HFFc6 (cell line): ENCODE measurements around the gene PPARA. TPM values are rescaled to one million over a fixed set of nuclear protein-coding genes. Genes with fewer than 3 reads are reported as not detected.

Experiments
- DNase-seq: peaks from one replicate; pipeline ENCODE4 v3.0.0-alpha.2; 2018
- H3K27ac Mint-ChIP-seq: 2 replicates; pipeline ENCODE4 v1.8.0; 2020; ENCODE audit warnings: mild to moderate bottlenecking, mixed read lengths
- H3K27me3 Mint-ChIP-seq: 2 replicates; pipeline ENCODE4 v1.8.0; 2021; ENCODE audit warnings: mild to moderate bottlenecking, moderate library complexity, mixed read lengths; ENCODE audit not compliant: insufficient read depth
- H3K36me3 Mint-ChIP-seq: 2 replicates; pipeline ENCODE4 v1.8.0; 2021; ENCODE audit warnings: low read depth, mixed read lengths
- H3K4me1 Mint-ChIP-seq: 2 replicates; pipeline ENCODE4 v1.8.0; 2020; ENCODE audit warnings: low read depth, mixed read lengths
- H3K4me3 Mint-ChIP-seq: 2 replicates; pipeline ENCODE4 v1.8.0; 2020; ENCODE audit warnings: mild to moderate bottlenecking, moderate library complexity, mixed read lengths
- H3K9me3 Mint-ChIP-seq: 2 replicates; pipeline ENCODE4 v1.8.0; 2020; ENCODE audit warnings: mild to moderate bottlenecking, mixed read lengths
- total RNA-seq, 6 experiments: library from RNA; stranded (reverse); fragmentation: NEBNext Ultra II Directional; extraction: Animal tissue kit (Norgen Biotek cat#: 25700); gene quantifications; 2 replicates in 1 of 6; 3 replicates in 5 of 6; pipeline ENCODE4 v1.2.3, GENCODE V29; 2021
- TF ChIP-seq, protein P1 (sequence below): fragments of 200-600 bp; sonication (generic); IDR thresholded peaks from 2 replicates; pipeline ENCODE4 v1.5.0; 2021; ENCODE audit warnings: antibody characterized with exemption, mild to moderate bottlenecking

The PPARA gene
- total RNA-seq, 6 experiments from 2014 or later, result 14.1 to 16.0 (median 15.1) TPM

DNA sequence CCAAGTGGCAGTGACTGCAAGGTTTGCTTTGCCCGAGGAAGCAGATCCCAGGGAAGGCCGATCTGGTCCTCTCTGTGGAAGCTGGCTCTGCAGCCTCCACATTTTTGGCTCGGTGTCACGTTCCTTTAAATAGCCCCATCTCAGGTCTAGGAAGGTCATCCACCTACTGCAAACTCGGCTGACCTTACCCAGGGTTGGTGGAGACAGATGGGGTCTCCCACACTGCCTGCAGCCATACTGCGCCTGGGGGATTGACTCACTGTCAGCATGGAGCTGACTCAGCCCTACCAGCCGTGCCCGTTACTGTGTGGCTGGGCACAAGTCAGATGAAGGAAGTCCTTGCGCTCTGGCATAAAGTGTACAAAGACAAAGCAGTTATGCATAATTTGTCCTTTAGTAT is 82.9 kb downstream of the PPARA start:
- no peak overlapping the region for H3K4me3 Mint-ChIP-seq
- H3K9me3 Mint-ChIP-seq, result no peaks in the 10 kb centered on the region
- peaks cover 11% of the 10 kb centered on the region for H3K4me1 Mint-ChIP-seq
- DNase-seq, result peak; percentile 33
- TF ChIP-seq, protein P1, sequence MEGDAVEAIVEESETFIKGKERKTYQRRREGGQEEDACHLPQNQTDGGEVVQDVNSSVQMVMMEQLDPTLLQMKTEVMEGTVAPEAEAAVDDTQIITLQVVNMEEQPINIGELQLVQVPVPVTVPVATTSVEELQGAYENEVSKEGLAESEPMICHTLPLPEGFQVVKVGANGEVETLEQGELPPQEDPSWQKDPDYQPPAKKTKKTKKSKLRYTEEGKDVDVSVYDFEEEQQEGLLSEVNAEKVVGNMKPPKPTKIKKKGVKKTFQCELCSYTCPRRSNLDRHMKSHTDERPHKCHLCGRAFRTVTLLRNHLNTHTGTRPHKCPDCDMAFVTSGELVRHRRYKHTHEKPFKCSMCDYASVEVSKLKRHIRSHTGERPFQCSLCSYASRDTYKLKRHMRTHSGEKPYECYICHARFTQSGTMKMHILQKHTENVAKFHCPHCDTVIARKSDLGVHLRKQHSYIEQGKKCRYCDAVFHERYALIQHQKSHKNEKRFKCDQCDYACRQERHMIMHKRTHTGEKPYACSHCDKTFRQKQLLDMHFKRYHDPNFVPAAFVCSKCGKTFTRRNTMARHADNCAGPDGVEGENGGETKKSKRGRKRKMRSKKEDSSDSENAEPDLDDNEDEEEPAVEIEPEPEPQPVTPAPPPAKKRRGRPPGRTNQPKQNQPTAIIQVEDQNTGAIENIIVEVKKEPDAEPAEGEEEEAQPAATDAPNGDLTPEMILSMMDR, result no peak
- no peaks in the 10 kb centered on the region; the same call in 1 of the 2 replicates for H3K27me3 Mint-ChIP-seq
- H3K27ac Mint-ChIP-seq, result no peak overlapping the region
- H3K36me3 Mint-ChIP-seq, result peaks cover 5% of the 10 kb centered on the region; the same call in 1 of the 2 replicates

DNA sequence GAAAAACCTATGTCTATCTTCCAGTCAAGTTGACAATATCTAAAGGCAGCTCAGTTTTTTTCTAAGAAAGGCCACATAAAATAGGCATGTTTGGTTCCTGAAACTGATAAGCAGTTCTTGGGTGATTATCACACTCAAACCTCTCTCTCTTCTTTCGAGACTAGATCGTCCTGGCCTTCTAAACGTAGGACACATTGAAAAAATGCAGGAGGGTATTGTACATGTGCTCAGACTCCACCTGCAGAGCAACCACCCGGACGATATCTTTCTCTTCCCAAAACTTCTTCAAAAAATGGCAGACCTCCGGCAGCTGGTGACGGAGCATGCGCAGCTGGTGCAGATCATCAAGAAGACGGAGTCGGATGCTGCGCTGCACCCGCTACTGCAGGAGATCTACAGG is 84.6 kb downstream of the PPARA start:
- Mint-ChIP-seq H3K4me3 (no peak overlapping the region), H3K27me3 (no peaks in the 10 kb centered on the region; the same call in 1 of the 2 replicates), H3K9me3 (no peaks in the 10 kb centered on the region), H3K4me1 (peaks cover 5% of the 10 kb centered on the region), H3K36me3 (peaks cover 5% of the 10 kb centered on the region; the same call in 1 of the 2 replicates), H3K27ac (no peak overlapping the region)
- no peak for DNase-seq
- TF ChIP-seq, protein P1, result no peak

DNA sequence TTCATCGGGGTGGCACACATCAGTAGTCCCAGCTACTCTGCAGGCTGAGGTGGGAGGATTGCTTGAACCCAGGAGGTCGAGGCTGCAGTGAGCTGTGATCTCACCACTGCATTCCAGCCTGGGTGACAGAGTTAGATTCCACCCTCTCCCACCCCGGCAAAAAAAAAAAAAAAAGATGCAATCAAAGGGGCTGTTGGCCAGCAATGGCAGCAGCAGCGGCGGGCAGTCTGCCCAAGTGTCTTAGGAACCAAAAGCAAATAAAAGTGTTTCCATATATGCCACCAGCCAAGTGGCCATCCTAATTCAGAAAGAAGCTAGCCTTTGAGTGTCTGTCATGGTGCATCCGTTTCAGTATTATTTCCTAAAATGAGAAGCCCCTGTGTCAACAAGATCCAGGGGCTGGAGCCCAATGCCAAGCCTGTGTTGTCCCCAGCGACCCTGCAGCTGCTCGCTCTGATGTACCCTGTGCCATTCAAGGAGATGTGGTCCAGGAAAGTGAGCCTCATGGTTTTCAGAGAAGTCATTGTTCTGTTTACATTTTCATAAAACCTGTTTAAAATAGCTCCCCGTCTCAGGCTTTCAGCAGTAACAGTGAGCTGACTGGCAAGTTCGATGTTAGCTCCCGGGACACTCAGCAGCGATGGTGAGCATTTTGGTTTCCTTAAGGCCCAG is 87.3 kb downstream of the PPARA start:
- H3K4me3 Mint-ChIP-seq, result no peak overlapping the region
- no peak for DNase-seq
- H3K4me1 Mint-ChIP-seq, result peaks cover 5% of the 10 kb centered on the region
- no peaks in the 10 kb centered on the region for H3K9me3 Mint-ChIP-seq
- TF ChIP-seq, protein P1, result no peak
- peaks cover 5% of the 10 kb centered on the region; the same call in 1 of the 2 replicates for H3K36me3 Mint-ChIP-seq
- H3K27ac Mint-ChIP-seq, result no peak overlapping the region
- H3K27me3 Mint-ChIP-seq, result no peaks in the 10 kb centered on the region; the same call in 1 of the 2 replicates

DNA sequence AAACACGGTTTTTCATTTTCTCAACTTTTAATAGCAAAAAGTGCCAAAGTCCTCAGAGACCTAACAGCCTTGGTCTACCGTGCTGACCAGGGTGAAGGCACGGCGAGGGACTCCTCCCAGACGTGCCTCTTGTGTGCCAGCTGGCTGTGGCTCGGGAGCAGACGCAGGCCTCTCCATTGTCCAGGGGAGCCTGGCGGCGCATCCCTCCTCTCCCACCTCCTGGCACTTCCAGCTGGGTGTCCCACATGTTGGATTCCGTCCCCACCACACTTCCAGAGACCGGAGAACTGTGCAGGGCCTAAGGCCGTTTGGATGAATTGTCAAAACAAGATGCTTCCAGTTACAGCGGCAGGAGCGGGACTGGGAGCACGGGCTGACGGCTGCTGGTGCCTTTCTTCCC is 88.2 kb downstream of the PPARA start:
- H3K36me3 Mint-ChIP-seq, result peaks cover 5% of the 10 kb centered on the region; the same call in 1 of the 2 replicates
- no peaks in the 10 kb centered on the region for H3K9me3 Mint-ChIP-seq
- TF ChIP-seq, protein P1, result no peak
- H3K27me3 Mint-ChIP-seq, result no peaks in the 10 kb centered on the region; the same call in 1 of the 2 replicates
- H3K4me1 Mint-ChIP-seq, result no peaks in the 10 kb centered on the region; the same call in 1 of the 2 replicates
- H3K27ac Mint-ChIP-seq, result 0 out of 2 replicates have a peak overlapping the region, but pooled peaks have one; percentile 28
- no peak for DNase-seq
- no peak overlapping the region for H3K4me3 Mint-ChIP-seq

DNA sequence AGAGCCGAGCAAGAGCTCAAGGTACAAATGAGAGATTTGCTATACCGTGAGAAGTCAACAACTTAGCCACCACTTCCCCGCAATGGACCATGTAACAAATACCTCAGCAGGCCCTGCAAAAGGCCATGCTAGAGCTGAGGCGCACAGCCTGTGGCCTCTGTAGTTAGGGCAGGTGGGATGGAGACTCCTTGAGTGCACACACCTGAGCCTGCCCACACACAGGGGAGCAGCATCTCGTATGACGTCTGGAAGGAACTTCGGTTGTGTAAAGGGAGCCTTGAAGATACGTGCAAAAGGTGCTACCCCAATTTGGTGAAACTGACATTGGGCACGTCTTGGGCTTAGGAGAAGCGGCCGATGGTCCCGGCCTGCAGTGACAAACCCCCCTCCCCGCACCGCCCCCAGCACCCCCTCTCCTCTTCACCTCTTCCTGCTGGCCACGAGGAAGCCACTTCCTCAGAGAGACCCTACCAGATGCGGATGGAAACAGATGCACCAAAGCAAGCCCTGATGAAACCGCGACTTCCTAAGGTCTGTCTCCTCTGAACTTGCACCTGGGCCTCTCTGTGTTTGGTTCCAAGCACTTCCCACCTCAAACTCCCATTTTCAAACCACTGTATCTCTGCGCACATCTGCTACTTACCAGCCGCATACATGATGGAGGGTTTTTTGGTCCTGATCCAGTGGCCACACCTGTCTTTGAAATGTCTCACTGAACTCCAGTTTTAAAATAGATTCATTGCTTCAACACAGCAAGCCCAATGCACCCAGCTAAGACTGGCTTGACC is 89.1 kb downstream of the PPARA start:
- Mint-ChIP-seq H3K27ac (no peak overlapping the region), H3K9me3 (no peaks in the 10 kb centered on the region), H3K4me1 (no peaks in the 10 kb centered on the region), H3K36me3 (peaks cover 5% of the 10 kb centered on the region; the same call in 1 of the 2 replicates), H3K27me3 (no peaks in the 10 kb centered on the region; the same call in 1 of the 2 replicates), H3K4me3 (no peak overlapping the region)
- no peak for DNase-seq
- TF ChIP-seq, protein P1, result no peak
